ENCODE results near the gene GABBR2.

Gene GABBR2

DNA sequence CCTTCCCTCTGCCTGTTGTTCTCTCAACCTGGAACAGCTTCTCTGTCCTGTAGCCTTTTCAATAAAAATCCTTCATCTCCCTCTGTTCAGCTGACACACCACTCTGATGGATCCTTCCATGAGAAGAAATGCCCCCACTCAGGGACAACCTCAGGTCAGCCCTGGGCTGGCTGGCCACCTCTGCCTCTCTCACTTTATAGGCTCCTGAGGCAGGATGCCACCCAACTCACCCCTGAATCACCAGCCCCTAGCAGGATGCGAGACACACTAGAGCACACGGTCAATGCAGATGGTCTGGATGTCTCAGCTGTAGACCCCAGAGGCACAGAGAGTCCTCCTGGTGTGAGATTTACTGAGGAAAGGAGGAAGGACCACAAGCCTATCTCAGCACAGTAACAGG, 93.8 kb downstream of the GABBR2 start:
- TF ChIP-seq, protein P1, sequence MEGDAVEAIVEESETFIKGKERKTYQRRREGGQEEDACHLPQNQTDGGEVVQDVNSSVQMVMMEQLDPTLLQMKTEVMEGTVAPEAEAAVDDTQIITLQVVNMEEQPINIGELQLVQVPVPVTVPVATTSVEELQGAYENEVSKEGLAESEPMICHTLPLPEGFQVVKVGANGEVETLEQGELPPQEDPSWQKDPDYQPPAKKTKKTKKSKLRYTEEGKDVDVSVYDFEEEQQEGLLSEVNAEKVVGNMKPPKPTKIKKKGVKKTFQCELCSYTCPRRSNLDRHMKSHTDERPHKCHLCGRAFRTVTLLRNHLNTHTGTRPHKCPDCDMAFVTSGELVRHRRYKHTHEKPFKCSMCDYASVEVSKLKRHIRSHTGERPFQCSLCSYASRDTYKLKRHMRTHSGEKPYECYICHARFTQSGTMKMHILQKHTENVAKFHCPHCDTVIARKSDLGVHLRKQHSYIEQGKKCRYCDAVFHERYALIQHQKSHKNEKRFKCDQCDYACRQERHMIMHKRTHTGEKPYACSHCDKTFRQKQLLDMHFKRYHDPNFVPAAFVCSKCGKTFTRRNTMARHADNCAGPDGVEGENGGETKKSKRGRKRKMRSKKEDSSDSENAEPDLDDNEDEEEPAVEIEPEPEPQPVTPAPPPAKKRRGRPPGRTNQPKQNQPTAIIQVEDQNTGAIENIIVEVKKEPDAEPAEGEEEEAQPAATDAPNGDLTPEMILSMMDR (IDR thresholded peaks at IDR 0.05; ENCODE audit: low read depth, low read length, missing control alignments): no peak
- DNase-seq (ENCODE audit: low read depth): no peak
- in situ Hi-C loops (cut with HindIII; ENCODE audit: low sequenced_read_pairs): no loop called here
- no peak overlapping the region for H3K4me3 ChIP-seq (ENCODE audit: low read depth, low read length)

DNA sequence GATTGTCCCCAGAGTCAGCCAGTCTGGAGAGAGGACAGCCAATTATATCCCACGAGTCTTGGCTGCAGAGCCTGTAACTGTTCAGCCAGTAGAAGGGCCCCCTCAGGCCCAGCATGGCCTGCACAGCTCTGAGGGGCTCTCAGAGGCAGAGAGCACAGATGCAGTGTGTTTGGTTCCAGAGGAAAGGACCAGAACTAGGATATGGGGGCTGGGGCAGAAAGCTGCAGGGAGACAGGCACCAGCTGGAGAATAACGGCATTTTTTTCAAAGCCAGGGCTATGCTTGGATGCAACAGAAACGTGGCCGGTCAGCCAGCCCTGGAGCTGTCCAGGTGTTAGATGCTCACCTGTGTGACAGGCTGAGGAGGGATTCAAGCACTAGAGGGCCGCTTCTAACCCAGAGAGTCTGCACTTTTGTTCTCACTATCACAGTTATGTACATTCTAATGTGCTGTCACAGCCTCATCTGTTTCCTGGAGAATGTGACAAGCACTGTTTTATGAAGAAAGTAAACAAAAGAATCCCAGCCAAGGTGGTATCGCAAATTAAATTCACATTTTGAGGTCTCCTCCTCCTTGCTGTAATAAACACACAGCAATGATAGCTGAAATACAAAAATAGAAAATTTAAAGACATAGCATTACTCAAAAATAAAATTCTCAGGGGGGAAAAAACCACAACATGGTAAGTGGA, 96.5 kb downstream of the GABBR2 start:
- H3K4me3 ChIP-seq (ENCODE audit: low read depth, low read length): no peak overlapping the region
- in situ Hi-C loops (cut with HindIII; ENCODE audit: low sequenced_read_pairs): no loop called here
- DNase-seq (ENCODE audit: low read depth): no peak
- TF ChIP-seq, protein P1 (IDR thresholded peaks at IDR 0.05; ENCODE audit: low read depth, low read length, missing control alignments): no peak

DNA sequence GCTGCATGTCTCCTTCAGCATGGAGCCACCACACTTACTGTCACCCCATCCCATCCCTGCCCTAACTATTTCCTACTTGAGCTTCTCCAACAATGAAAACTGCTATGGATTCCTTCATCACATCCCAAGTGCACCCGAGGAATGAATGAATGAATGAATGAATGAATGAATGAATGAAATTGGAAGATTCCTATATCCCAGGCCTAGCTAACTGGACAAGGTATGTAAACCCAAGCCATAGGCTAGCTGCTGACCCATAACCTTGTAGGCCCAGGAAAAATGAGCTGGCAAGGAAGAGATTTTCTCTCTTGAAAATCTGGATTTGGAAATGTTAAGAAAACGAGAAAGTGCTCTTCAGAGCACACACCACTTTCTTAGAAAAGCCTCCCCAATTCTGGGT, 97.4 kb downstream of the GABBR2 start:
- in situ Hi-C loops (cut with HindIII; ENCODE audit: low sequenced_read_pairs): no loop called here
- TF ChIP-seq, protein P1 (IDR thresholded peaks at IDR 0.05; ENCODE audit: low read depth, low read length, missing control alignments): no peak
- no peak overlapping the region for H3K4me3 ChIP-seq (ENCODE audit: low read depth, low read length)
- no peak for DNase-seq (ENCODE audit: low read depth)

DNA sequence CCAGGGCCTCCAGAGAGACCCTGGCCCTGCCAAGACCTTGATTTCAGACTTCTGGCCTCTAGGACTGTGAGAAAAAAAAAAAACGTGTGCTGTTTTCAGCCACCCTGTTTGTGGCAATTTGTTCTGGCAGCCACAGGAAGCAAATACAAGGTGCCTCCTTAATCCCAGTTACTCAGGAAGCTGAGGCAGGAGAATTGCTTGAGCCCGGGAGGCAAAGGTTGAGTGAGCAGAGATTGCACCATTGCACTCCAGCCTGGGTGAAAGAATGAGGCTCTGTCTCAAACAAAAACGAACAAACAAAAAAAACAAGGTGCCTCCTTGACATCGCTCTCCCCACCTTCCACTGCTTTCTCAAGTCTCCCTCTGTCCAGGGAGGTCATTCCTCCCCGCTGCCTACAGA, 98.0 kb downstream of the GABBR2 start:
- H3K4me3 ChIP-seq (ENCODE audit: low read depth, low read length): no peak overlapping the region
- no peak for DNase-seq (ENCODE audit: low read depth)
- TF ChIP-seq, protein P1 (IDR thresholded peaks at IDR 0.05; ENCODE audit: low read depth, low read length, missing control alignments): no peak
- in situ Hi-C loops (cut with HindIII; ENCODE audit: low sequenced_read_pairs): no loop called here

DNA sequence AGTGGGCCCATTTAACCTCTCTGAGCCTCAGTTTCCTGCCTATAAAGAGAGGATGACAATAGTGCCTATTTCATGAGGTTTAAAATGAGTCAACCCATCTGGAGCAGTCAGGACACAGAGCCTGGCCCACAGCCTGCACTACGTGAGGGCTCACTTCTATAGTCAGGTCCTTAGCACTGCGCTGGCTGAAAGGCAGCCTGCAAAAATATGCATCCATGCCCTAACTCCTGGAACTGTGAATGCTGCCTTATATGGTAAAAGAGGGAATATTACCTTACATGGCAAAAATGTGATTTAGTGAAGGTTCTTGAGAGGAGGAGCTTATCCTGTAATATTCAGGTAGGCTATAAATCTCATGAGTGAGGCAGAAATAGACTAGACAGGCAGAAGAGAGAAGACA, 98.5 kb downstream of the GABBR2 start:
- DNase-seq (ENCODE audit: low read depth): no peak
- TF ChIP-seq, protein P1 (IDR thresholded peaks at IDR 0.05; ENCODE audit: low read depth, low read length, missing control alignments): no peak
- no peak overlapping the region for H3K4me3 ChIP-seq (ENCODE audit: low read depth, low read length)
- in situ Hi-C loops (cut with HindIII; ENCODE audit: low sequenced_read_pairs): no loop called here

DNA sequence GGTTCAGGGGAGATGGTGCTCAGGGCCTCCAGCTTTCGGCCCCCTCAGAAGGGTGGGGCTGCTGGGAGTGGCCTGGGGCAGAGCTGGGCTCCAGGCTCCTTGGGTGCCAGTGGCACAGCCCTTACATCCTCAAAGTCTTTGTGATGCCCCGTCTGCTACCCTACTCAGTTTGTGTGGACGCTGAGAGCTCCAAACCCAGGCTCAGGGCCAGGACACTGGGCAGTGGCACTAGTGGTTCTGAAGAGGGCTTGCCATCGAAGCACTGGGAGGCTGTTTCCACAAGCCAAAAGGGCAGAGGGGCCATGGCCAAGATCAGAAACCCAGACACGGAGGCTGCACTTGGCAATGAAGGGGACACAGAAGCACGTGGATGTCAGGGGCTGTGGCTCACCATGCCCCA, 99.1 kb downstream of the GABBR2 start:
- in situ Hi-C loops (cut with HindIII; ENCODE audit: low sequenced_read_pairs): no loop called here
- no peak overlapping the region for H3K4me3 ChIP-seq (ENCODE audit: low read depth, low read length)
- TF ChIP-seq, protein P1 (IDR thresholded peaks at IDR 0.05; ENCODE audit: low read depth, low read length, missing control alignments): no peak
- no peak for DNase-seq (ENCODE audit: low read depth)
